Epithelial cell of prostate (primary cell): ENCODE results near the gene ATP4B.
"Not testable (repeated sequence)": the region's sequence is repeated elsewhere in the genome, so short reads cannot be mapped to it uniquely, and the experiment has no call there.

Source experiments
- DNase-seq: peaks from one replicate; pipeline ENCODE4 v3.0.0-alpha.2; 2011; ENCODE audit warnings: low read depth, low spot score
- H3K27ac ChIP-seq: fragments of 450-650 bp; 2 replicates; pipeline ENCODE4 v1.5.1; 2017; ENCODE audit warnings: mild to moderate bottlenecking

ATP4B gene

GRCh38 chr13:113628291-113629270 lies 29.4 kb downstream of the ATP4B start:
- DNase-seq, result no peak

GRCh38 chr13:113627136-113627535 lies 30.9 kb downstream of the ATP4B start:
- DNase-seq, result no peak
- H3K27ac ChIP-seq, result no peak overlapping the region

More at GRCh38 chr13:113628291-113629270, 29.4 kb downstream of the ATP4B start:
- H3K27ac ChIP-seq, result no peak overlapping the region

- no peak for DNase-seq
- H3K27ac ChIP-seq, result no peak overlapping the region
These were observed 31.9 kb downstream of the ATP4B start for GRCh38 chr13:113625965-113626721.

GRCh38 chr13:113624640-113625304 lies 33.2 kb downstream of the ATP4B start:
- H3K27ac ChIP-seq, DNase-seq: not testable (repeated sequence)

GRCh38 chr13:113624235-113624587 lies 33.8 kb downstream of the ATP4B start:
- no peak overlapping the region for H3K27ac ChIP-seq
- DNase-seq, result no peak

DNA sequence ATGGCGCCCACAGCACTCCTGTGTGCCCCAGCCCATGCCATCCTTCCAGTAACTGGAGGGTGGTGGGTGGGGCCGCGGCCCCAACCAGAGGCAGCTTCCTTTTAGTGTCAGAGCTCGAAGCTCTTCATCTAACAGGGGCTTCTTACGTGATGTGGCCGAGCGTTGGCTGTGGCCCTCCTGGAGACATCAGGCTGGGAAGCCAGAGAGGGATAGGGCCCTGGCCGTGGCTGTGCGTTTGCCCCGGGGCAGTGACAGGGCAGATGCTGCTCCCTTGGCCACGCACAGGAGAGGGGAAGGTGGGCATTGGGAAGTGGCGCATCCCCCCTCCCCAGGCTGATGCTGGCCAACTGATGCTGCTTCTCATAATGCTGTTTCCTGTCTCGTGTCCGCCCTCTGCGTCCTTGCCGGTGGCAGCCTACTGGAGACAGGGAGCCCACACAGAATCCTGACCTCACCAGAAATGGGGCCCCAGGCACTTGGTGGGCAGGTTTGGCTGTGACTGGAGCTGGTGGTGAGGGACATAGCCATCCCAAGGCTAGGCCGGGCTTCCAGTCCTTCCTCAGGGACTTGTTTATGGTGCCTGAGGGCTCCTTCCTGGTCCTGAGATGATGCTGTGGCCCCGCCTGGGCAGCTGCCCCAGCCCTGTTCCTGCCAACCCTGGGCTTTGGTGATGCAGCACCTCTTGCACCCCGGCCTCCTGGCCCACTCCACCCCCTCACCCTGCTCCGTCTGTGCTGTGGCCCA lies 34.3 kb downstream of the ATP4B start:
- no peak for DNase-seq
- H3K27ac ChIP-seq, result no peak overlapping the region

GRCh38 chr13:113622791-113623490 lies 35.1 kb downstream of the ATP4B start:
- DNase-seq, result no peak
- no peak overlapping the region for H3K27ac ChIP-seq

GRCh38 chr13:113621986-113622550 lies 35.9 kb downstream of the ATP4B start:
- not testable (repeated sequence) for H3K27ac ChIP-seq, DNase-seq

- H3K27ac ChIP-seq, DNase-seq: not testable (repeated sequence)
These were observed 36.5 kb downstream of the ATP4B start for GRCh38 chr13:113621498-113621897.

- H3K27ac ChIP-seq, result no peak overlapping the region
- DNase-seq, result no peak
These were observed 37.0 kb downstream of the ATP4B start for GRCh38 chr13:113621046-113621445.

GRCh38 chr13:113620036-113620796 lies 37.8 kb downstream of the ATP4B start:
- no peak for DNase-seq
- no peak overlapping the region for H3K27ac ChIP-seq

GRCh38 chr13:113618455-113618854 lies 39.5 kb downstream of the ATP4B start:
- H3K27ac ChIP-seq, result no peak overlapping the region
- no peak for DNase-seq

- no peak overlapping the region for H3K27ac ChIP-seq
- DNase-seq, result no peak
These were observed 40.0 kb downstream of the ATP4B start for GRCh38 chr13:113617961-113618360.

- no peak for DNase-seq
- H3K27ac ChIP-seq, result no peak overlapping the region
These were observed 40.8 kb downstream of the ATP4B start for GRCh38 chr13:113616991-113617749.

DNA sequence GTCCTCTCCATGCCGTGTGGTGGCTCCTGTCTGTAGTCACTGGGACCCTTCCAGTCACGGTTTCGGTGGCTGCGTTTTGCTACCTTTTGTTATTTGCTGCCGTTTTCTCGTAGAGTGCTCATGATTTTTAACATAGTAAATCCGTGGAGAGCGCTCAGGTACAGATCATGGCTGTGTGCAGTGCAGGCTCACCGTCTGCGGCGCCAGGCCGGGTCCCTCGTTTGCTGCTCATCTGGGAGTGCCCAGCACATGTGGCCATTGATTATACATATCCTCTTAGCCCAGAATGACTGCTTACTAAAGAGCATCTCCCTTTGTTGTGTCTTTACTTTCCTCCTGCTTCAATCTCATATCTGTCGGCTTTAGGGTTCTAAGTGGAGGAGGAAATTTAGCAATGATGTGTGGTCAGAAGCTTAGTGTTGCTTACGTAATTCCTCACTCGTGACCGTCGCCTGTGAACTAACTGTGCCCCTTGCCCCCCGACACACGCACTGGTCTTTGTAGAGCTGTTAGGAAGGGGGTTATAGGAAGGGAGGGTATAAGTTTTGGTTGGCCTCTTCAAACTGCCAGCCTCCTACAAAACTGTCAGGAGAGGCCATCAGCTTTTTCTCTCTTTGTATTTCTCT lies 41.6 kb downstream of the ATP4B start:
- no peak overlapping the region for H3K27ac ChIP-seq
- DNase-seq, result no peak

GRCh38 chr13:113613789-113614379 lies 44.1 kb downstream of the ATP4B start:
- H3K27ac ChIP-seq, result no peak overlapping the region
- DNase-seq, result no peak

DNA sequence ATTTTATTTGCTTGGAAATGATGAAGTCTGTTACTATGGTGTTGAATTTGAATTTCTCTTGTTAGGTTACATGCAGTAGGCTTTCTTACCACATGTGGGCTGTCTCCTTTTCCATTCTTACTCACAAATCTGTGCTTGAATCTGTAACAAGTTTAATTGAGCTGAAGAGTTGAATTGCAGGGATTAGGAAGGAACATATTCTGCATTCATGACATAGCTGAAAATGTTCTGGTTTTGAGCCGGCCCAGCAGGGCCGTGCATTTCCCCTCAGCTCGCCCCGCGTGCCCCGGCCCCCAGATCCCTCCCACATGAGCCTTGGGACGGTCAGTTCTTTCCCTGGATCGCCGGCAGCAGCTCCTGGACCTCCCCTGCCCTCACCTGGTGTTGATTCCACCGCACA lies 45.4 kb downstream of the ATP4B start:
- no peak overlapping the region for H3K27ac ChIP-seq
- DNase-seq, result no peak
